ENCODE measurements around the gene PCDHGA5.

- TF ChIP-seq POLR2A (IDR thresholded peaks at IDR 0.05) = no peak
- TF ChIP-seq, protein P1, sequence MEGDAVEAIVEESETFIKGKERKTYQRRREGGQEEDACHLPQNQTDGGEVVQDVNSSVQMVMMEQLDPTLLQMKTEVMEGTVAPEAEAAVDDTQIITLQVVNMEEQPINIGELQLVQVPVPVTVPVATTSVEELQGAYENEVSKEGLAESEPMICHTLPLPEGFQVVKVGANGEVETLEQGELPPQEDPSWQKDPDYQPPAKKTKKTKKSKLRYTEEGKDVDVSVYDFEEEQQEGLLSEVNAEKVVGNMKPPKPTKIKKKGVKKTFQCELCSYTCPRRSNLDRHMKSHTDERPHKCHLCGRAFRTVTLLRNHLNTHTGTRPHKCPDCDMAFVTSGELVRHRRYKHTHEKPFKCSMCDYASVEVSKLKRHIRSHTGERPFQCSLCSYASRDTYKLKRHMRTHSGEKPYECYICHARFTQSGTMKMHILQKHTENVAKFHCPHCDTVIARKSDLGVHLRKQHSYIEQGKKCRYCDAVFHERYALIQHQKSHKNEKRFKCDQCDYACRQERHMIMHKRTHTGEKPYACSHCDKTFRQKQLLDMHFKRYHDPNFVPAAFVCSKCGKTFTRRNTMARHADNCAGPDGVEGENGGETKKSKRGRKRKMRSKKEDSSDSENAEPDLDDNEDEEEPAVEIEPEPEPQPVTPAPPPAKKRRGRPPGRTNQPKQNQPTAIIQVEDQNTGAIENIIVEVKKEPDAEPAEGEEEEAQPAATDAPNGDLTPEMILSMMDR (IDR thresholded peaks at IDR 0.05) = no peak
These were observed 19.4 kb downstream of the PCDHGA5 start for GRCh38 chr5:141383345-141383744.
